Mesendoderm (in vitro differentiated cells): Measurements from ENCODE around the gene GSTM1.
"Not testable (repeated sequence)": the region's sequence is repeated elsewhere in the genome, so short reads cannot be mapped to it uniquely, and the experiment has no call there.

Experiments
- DNase-seq: peaks from one replicate; pipeline ENCODE4 v3.0.0; 2013
- H2AK5ac ChIP-seq: 2 replicates; pipeline ENCODE4 v1.6.1; 2013; ENCODE audit warnings: low read length, inconsistent platforms
- H2BK120ac ChIP-seq: 2 replicates; pipeline ENCODE4 v1.6.1; 2013; ENCODE audit warnings: low read depth, mild to moderate bottlenecking, low read length, moderate library complexity, mixed read lengths
- H2BK15ac ChIP-seq: replicated peaks from 2 replicates; pipeline ENCODE4 v1.6.1; 2013; ENCODE audit warnings: low read depth, mild to moderate bottlenecking, moderate library complexity
- H2BK5ac ChIP-seq: 2 replicates; pipeline ENCODE4 v1.6.1; 2013; ENCODE audit warnings: low read length, inconsistent platforms
- H3K18ac ChIP-seq: 2 replicates; pipeline ENCODE4 v1.6.1; 2013; ENCODE audit warnings: mild to moderate bottlenecking, low read length, mixed read lengths
- H3K23ac ChIP-seq: one replicate; pipeline ENCODE4 v1.6.1; 2013; ENCODE audit warnings: low read length
- H3K27ac ChIP-seq: 2 replicates; pipeline ENCODE4 v1.5.1; 2013; ENCODE audit warnings: low read depth, mild to moderate bottlenecking, inconsistent platforms, low read length, moderate library complexity
- H3K27me3 ChIP-seq: 2 replicates; pipeline ENCODE4 v1.6.1; 2013; ENCODE audit warnings: low read length, control low read depth, mild to moderate bottlenecking, inconsistent platforms; ENCODE audit not compliant: insufficient read depth, poor library complexity
- H3K36me3 ChIP-seq: 2 replicates; pipeline ENCODE4 v1.6.1; 2013; ENCODE audit warnings: low read length, inconsistent platforms; ENCODE audit not compliant: control insufficient read depth, insufficient read depth
- H3K4ac ChIP-seq: one replicate; pipeline ENCODE4 v1.6.1; 2013; ENCODE audit warnings: low read depth, mild to moderate bottlenecking, low read length, moderate library complexity
- H3K4me1 ChIP-seq: 2 replicates; pipeline ENCODE4 v1.6.1; 2013; ENCODE audit warnings: low read depth, low read length, inconsistent platforms; ENCODE audit not compliant: control insufficient read depth
- H3K4me2 ChIP-seq: 2 replicates; pipeline ENCODE4 v1.6.1; 2013; ENCODE audit warnings: low read length
- H3K4me3 ChIP-seq: 2 replicates; pipeline ENCODE4 v1.5.1; 2013; ENCODE audit warnings: mild to moderate bottlenecking, low read length
- H3K56ac ChIP-seq: one replicate; pipeline ENCODE4 v1.6.1; 2013; ENCODE audit warnings: low read length
- H3K79me1 ChIP-seq: 2 replicates; pipeline ENCODE4 v1.6.1; 2013; ENCODE audit warnings: low read length, inconsistent platforms
- H3K79me2 ChIP-seq: 2 replicates; pipeline ENCODE4 v1.6.1; 2013; ENCODE audit warnings: mild to moderate bottlenecking, low read length; ENCODE audit not compliant: control insufficient read depth, insufficient read depth
- H3K9ac ChIP-seq: 2 replicates; pipeline ENCODE4 v1.6.1; 2013; ENCODE audit warnings: low read length, inconsistent platforms
- H4K5ac ChIP-seq: one replicate; pipeline ENCODE4 v1.6.1; 2013; ENCODE audit warnings: low read length
- H4K8ac ChIP-seq: one replicate; pipeline ENCODE4 v1.6.1; 2013; ENCODE audit warnings: low read depth, mild to moderate bottlenecking, control low read depth, low read length, moderate library complexity
- WGBS: extraction: QIAGEN DNeasy Blood & Tissue Kit; methylation state at CpG from one replicate; pipeline ENCODE4 v1.1.7; 2013; ENCODE audit warnings: low lambda C conversion rate, missing lambda C conversion rate; ENCODE audit not compliant: insufficient coverage; ENCODE audit errors: extremely low coverage; 5-methylcytosine and 5-hydroxymethylcytosine counted together

Gene GSTM1

GRCh38 chr1:109695138-109695537 is 7.5 kb downstream of the GSTM1 start:
- no CpG with 5 or more reads among the region's 3 CpGs for WGBS
- H2AK5ac ChIP-seq, H4K8ac ChIP-seq, H3K4me3 ChIP-seq, H3K79me2 ChIP-seq, H3K79me1 ChIP-seq, H3K4me2 ChIP-seq, H4K5ac ChIP-seq, H3K9ac ChIP-seq, H3K4ac ChIP-seq, H3K56ac ChIP-seq, H2BK5ac ChIP-seq, H3K4me1 ChIP-seq, H2BK15ac ChIP-seq, H3K36me3 ChIP-seq, H3K23ac ChIP-seq, H3K27ac ChIP-seq, H3K18ac ChIP-seq, H3K27me3 ChIP-seq, H2BK120ac ChIP-seq, DNase-seq: not testable (repeated sequence)

- H3K4me1 ChIP-seq, result no peaks in the 10 kb centered on the region
- H3K27ac ChIP-seq, result no peak overlapping the region
- H4K5ac ChIP-seq, result no peak overlapping the region
- no peak overlapping the region for H3K56ac ChIP-seq
- H3K79me2 ChIP-seq, result no peaks in the 10 kb centered on the region
- no peak overlapping the region for H3K18ac ChIP-seq
- no peak overlapping the region for H2BK120ac ChIP-seq
- no peak overlapping the region for H2BK15ac ChIP-seq
- no peak overlapping the region for H3K4me2 ChIP-seq
- no peak overlapping the region for H3K23ac ChIP-seq
- H4K8ac ChIP-seq, result no peak overlapping the region
- no CpG with 5 or more reads among the region's 4 CpGs for WGBS
- H3K4ac ChIP-seq, result no peak overlapping the region
- no peak overlapping the region for H2AK5ac ChIP-seq
- no peaks in the 10 kb centered on the region for H3K36me3 ChIP-seq
- no peak for DNase-seq
- H3K9ac ChIP-seq, result no peak overlapping the region
- H3K4me3 ChIP-seq, result no peak overlapping the region
- no peaks in the 10 kb centered on the region for H3K27me3 ChIP-seq
- no peak overlapping the region for H2BK5ac ChIP-seq
- H3K79me1 ChIP-seq, result no peaks in the 10 kb centered on the region
Measured at GRCh38 chr1:109697066-109697465, 9.4 kb downstream of the GSTM1 start.

- not testable (repeated sequence) for H3K23ac ChIP-seq, H3K27me3 ChIP-seq, H2BK5ac ChIP-seq, H3K36me3 ChIP-seq, H3K4me2 ChIP-seq, H4K8ac ChIP-seq, H2BK15ac ChIP-seq, H3K4ac ChIP-seq, DNase-seq, H3K56ac ChIP-seq, H3K4me1 ChIP-seq, H3K9ac ChIP-seq, H3K79me2 ChIP-seq, H3K79me1 ChIP-seq, H2BK120ac ChIP-seq, H3K4me3 ChIP-seq, H2AK5ac ChIP-seq, H4K5ac ChIP-seq, H3K18ac ChIP-seq, H3K27ac ChIP-seq
- WGBS, result no CpG with 5 or more reads among the region's 4 CpGs
Measured at GRCh38 chr1:109697861-109698260, 10.2 kb downstream of the GSTM1 start.

- not testable (repeated sequence) for DNase-seq, H3K23ac ChIP-seq, H2AK5ac ChIP-seq, H2BK15ac ChIP-seq, H3K79me1 ChIP-seq, H3K4me3 ChIP-seq, H3K18ac ChIP-seq, H3K56ac ChIP-seq, H3K4me2 ChIP-seq, H2BK5ac ChIP-seq, H4K5ac ChIP-seq, H3K27me3 ChIP-seq, H3K9ac ChIP-seq, H3K4ac ChIP-seq, H3K36me3 ChIP-seq, H4K8ac ChIP-seq, H2BK120ac ChIP-seq, H3K27ac ChIP-seq, H3K4me1 ChIP-seq, H3K79me2 ChIP-seq
- no CpG with 5 or more reads among the region's 3 CpGs for WGBS
Measured at GRCh38 chr1:109702940-109703339, 15.3 kb downstream of the GSTM1 start.

GRCh38 chr1:109704173-109704572 is 16.6 kb downstream of the GSTM1 start:
- no peaks in the 10 kb centered on the region for H3K27me3 ChIP-seq
- H3K23ac ChIP-seq, result no peak overlapping the region
- H3K27ac ChIP-seq, result no peak overlapping the region
- no peaks in the 10 kb centered on the region for H3K36me3 ChIP-seq
- H2BK120ac ChIP-seq, result no peak overlapping the region
- no peak overlapping the region for H3K18ac ChIP-seq
- no peak overlapping the region for H3K4ac ChIP-seq
- H2AK5ac ChIP-seq, result no peak overlapping the region
- no peak overlapping the region for H2BK5ac ChIP-seq
- DNase-seq, result no peak
- no peak overlapping the region for H4K8ac ChIP-seq
- no peak overlapping the region for H2BK15ac ChIP-seq
- H3K79me2 ChIP-seq, result no peaks in the 10 kb centered on the region
- no peaks in the 10 kb centered on the region for H3K4me1 ChIP-seq
- no peak overlapping the region for H3K56ac ChIP-seq
- no peak overlapping the region for H4K5ac ChIP-seq
- no peaks in the 10 kb centered on the region for H3K79me1 ChIP-seq
- WGBS, result no CpG with 5 or more reads among the region's 8 CpGs
- H3K9ac ChIP-seq, result no peak overlapping the region
- no peak overlapping the region for H3K4me2 ChIP-seq
- no peak overlapping the region for H3K4me3 ChIP-seq

GRCh38 chr1:109705411-109705810 is 17.8 kb downstream of the GSTM1 start:
- no CpG with 5 or more reads among the region's 4 CpGs for WGBS
- Histone ChIP-seq H3K4me2 (no peak overlapping the region), H3K4ac (no peak overlapping the region), H4K8ac (no peak overlapping the region), H3K18ac (no peak overlapping the region), H3K79me1 (no peaks in the 10 kb centered on the region), H3K4me1 (no peaks in the 10 kb centered on the region), H3K9ac (no peak overlapping the region), H2BK120ac (no peak overlapping the region), H3K23ac (no peak overlapping the region), H3K56ac (no peak overlapping the region), H2AK5ac (no peak overlapping the region), H3K36me3 (no peaks in the 10 kb centered on the region), H3K79me2 (no peaks in the 10 kb centered on the region), H2BK15ac (no peak overlapping the region), H3K27me3 (no peaks in the 10 kb centered on the region), H3K27ac (no peak overlapping the region), H2BK5ac (no peak overlapping the region), H4K5ac (no peak overlapping the region), H3K4me3 (no peak overlapping the region)
- DNase-seq, result no peak
